AG10803 (cell line): ENCODE measurements around the gene ZNF804B.

Experiments used
- DNase-seq: peaks from one replicate; pipeline ENCODE4 v3.0.0; 2010; ENCODE audit warnings: low read depth
- H3K4me3 ChIP-seq: 2 replicates; pipeline ENCODE4 v1.5.1; 2011; ENCODE audit warnings: mild to moderate bottlenecking, low read length, control low read depth
- TF ChIP-seq, protein P1 (sequence below): conservative IDR thresholded peaks from 2 replicates; pipeline ENCODE4 v1.5.1; 2011; ENCODE audit warnings: mild to moderate bottlenecking, low read length, control low read depth, inconsistent platforms

Gene ZNF804B

GRCh38 chr7:89264126-89264525, 504.6 kb downstream of the ZNF804B start:
- TF ChIP-seq, protein P1, sequence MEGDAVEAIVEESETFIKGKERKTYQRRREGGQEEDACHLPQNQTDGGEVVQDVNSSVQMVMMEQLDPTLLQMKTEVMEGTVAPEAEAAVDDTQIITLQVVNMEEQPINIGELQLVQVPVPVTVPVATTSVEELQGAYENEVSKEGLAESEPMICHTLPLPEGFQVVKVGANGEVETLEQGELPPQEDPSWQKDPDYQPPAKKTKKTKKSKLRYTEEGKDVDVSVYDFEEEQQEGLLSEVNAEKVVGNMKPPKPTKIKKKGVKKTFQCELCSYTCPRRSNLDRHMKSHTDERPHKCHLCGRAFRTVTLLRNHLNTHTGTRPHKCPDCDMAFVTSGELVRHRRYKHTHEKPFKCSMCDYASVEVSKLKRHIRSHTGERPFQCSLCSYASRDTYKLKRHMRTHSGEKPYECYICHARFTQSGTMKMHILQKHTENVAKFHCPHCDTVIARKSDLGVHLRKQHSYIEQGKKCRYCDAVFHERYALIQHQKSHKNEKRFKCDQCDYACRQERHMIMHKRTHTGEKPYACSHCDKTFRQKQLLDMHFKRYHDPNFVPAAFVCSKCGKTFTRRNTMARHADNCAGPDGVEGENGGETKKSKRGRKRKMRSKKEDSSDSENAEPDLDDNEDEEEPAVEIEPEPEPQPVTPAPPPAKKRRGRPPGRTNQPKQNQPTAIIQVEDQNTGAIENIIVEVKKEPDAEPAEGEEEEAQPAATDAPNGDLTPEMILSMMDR = no peak
- DNase-seq = no peak
- no peak overlapping the region for H3K4me3 ChIP-seq

GRCh38 chr7:89265631-89266030, 506.1 kb downstream of the ZNF804B start:
- TF ChIP-seq, protein P1 = no peak
- H3K4me3 ChIP-seq = no peak overlapping the region
- no peak for DNase-seq

DNA sequence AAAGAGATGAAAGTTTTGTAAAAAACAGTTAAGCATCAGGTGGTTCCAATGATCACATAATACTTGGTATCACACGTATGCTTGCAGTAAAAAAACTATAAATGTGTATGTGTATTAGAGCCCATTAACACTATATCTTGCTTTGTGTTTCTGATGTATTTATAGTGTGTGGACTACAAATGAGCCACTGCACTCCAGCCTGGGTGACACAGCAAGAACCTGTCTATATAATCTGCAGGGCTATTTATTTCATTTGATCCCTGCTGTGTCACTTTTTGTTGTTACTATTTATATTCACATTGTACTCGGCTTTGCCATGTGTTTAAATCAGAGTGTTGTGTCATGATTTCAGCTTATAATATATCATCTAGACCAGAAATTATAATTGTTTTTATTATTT, 523.8 kb downstream of the ZNF804B start:
- no peak for DNase-seq
- H3K4me3 ChIP-seq = no peak overlapping the region
- TF ChIP-seq, protein P1 = no peak

GRCh38 chr7:89308535-89308934, 549.0 kb downstream of the ZNF804B start:
- H3K4me3 ChIP-seq = no peak overlapping the region
- TF ChIP-seq, protein P1 = no peak
- no peak for DNase-seq

- H3K4me3 ChIP-seq = no peak overlapping the region
- TF ChIP-seq, protein P1 = no peak
- DNase-seq = no peak
Observed at GRCh38 chr7:89311886-89312285, 552.4 kb downstream of the ZNF804B start.

DNA sequence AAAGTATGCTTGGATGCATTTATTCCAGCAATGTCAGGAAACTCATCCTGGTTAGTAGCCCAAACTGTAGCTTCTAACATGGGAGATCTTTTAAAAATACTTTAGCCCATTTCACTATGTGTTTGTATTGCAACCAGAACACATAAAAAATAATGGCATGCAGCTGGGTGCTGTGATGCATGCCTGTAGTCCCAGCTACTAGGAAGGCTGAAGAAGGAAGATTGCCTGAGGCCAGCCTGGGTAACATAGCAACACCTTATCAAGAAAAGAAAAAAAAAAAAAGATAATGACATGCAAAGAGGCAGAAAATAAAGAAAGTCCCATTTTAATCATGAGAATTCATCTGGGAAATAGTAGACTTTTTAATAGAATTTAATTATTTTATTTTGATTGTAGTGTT, 553.1 kb downstream of the ZNF804B start:
- DNase-seq = no peak
- TF ChIP-seq, protein P1 = no peak
- H3K4me3 ChIP-seq = no peak overlapping the region

DNA sequence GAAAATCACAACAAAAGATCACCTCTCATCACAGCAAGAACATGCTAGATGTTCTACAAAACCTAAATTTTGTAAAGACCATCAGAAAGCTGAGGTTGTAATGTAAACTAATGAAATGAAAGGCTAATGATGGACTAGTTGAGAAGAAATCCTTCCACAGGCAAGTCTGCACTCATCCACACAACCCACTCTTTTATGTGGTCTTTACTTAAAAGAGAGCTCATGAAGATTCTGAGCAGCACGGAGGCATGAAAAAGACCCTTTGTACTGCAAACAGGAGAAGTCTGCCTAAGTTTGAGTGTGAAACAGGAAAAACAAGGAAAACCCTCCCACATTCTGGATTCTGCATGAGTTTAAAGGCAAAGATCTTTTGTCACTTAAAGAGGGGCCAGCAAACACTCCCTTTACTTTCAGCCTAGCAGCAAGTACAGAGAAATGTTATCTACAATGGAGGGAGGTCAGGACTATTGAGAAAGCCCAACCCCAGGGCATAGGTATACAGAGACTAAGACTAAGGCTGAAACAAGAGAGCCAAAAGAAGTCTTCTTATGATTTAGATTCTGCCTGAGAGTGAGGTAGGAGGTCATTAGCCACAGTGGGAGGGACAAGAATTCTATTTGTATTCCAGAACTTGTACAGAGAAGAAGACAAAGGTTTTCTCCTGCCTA, 557.2 kb downstream of the ZNF804B start:
- no peak for DNase-seq
- H3K4me3 ChIP-seq = no peak overlapping the region

More for the DNA sequence above, 557.2 kb downstream of the ZNF804B start:
- TF ChIP-seq, protein P1 = no peak
